HG03378 (cell line): Measurements from ENCODE around the gene DOCK9.

ENCODE experiments used
- ATAC-seq: cut with Tn5 transposase; IDR thresholded peaks from one replicate; pipeline ENCODE4 v1.9.1; 2021; ENCODE audit warnings: mild to moderate bottlenecking, moderate library complexity; ENCODE audit not compliant: unreplicated experiment

DOCK9 gene

GRCh38 chr13:98954313-98954712 lies 23.6 kb downstream of the DOCK9 start:
- no peak for ATAC-seq

GRCh38 chr13:98951266-98951665 lies 26.6 kb downstream of the DOCK9 start:
- ATAC-seq = no peak

- ATAC-seq = no peak
These were observed 27.2 kb downstream of the DOCK9 start for GRCh38 chr13:98950705-98951104.

- ATAC-seq = no peak
These were observed 29.9 kb downstream of the DOCK9 start for GRCh38 chr13:98947925-98948324.

GRCh38 chr13:98945863-98946605 lies 31.8 kb downstream of the DOCK9 start:
- ATAC-seq = no peak

GRCh38 chr13:98944336-98944735 lies 33.5 kb downstream of the DOCK9 start:
- no peak for ATAC-seq

GRCh38 chr13:98942997-98943396 lies 34.9 kb downstream of the DOCK9 start:
- no peak for ATAC-seq

GRCh38 chr13:98942485-98942884 lies 35.4 kb downstream of the DOCK9 start:
- no peak for ATAC-seq

- no peak for ATAC-seq
These were observed 36.3 kb downstream of the DOCK9 start for GRCh38 chr13:98941536-98941935.

GRCh38 chr13:98941126-98941525 lies 36.7 kb downstream of the DOCK9 start:
- no peak for ATAC-seq

GRCh38 chr13:98940325-98941001 lies 37.4 kb downstream of the DOCK9 start:
- ATAC-seq = no peak

- no peak for ATAC-seq
These were observed 38.1 kb downstream of the DOCK9 start for GRCh38 chr13:98939660-98940191.

GRCh38 chr13:98938801-98939200 lies 39.1 kb downstream of the DOCK9 start:
- ATAC-seq = no peak

- no peak for ATAC-seq
These were observed 39.9 kb downstream of the DOCK9 start for GRCh38 chr13:98937911-98938381.

- ATAC-seq = no peak
These were observed 43.6 kb downstream of the DOCK9 start for GRCh38 chr13:98934243-98934642.

- ATAC-seq = no peak
These were observed 47.7 kb downstream of the DOCK9 start for GRCh38 chr13:98930151-98930591.

GRCh38 chr13:98927951-98928927 lies 49.6 kb downstream of the DOCK9 start:
- no peak for ATAC-seq

- ATAC-seq = no peak
These were observed 51.9 kb downstream of the DOCK9 start for GRCh38 chr13:98925949-98926348.

- no peak for ATAC-seq
These were observed 54.0 kb downstream of the DOCK9 start for GRCh38 chr13:98923641-98924397.

- ATAC-seq = no peak
These were observed 55.6 kb downstream of the DOCK9 start for GRCh38 chr13:98922306-98922705.
